GM12864 (cell line): ENCODE data around the gene ARID4A.

Experiments
- DNase-seq: peaks from one replicate; pipeline ENCODE4 v3.0.0-alpha.2; 2011; ENCODE audit warnings: low read depth
- H3K4me3 ChIP-seq: 2 replicates; pipeline ENCODE4 v1.5.1; 2011; ENCODE audit warnings: mild to moderate bottlenecking, low read depth, low read length, control low read depth
- CTCF ChIP-seq: IDR thresholded peaks from 2 replicates; pipeline ENCODE4 v1.5.1; 2011; ENCODE audit warnings: low read depth, mild to moderate bottlenecking, moderate library complexity, low read length, control low read depth, inconsistent platforms; ENCODE audit errors: missing control alignments

The ARID4A gene

GRCh38 chr14:58294201-58294600, 4.2 kb upstream of the ARID4A start:
- no peak for TF ChIP-seq CTCF
- no peak for DNase-seq
- no peak overlapping the region for H3K4me3 ChIP-seq

- no peak for DNase-seq
- peak overlapping the region; percentile 75 for H3K4me3 ChIP-seq
- no peak for TF ChIP-seq CTCF
Measured at GRCh38 chr14:58296726-58297125, 1.6 kb upstream of the ARID4A start.

GRCh38 chr14:58297412-58297761, 968 bp upstream of the ARID4A start:
- DNase-seq: no peak
- H3K4me3 ChIP-seq: peak overlapping the region; percentile 75
- no peak for TF ChIP-seq CTCF

GRCh38 chr14:58297762-58298476, 436 bp upstream of the ARID4A start:
- peak; percentile 10 for TF ChIP-seq CTCF
- H3K4me3 ChIP-seq: peak overlapping the region; percentile 92
- DNase-seq: peak; percentile 100

- no peak for TF ChIP-seq CTCF
- DNase-seq: no peak
- H3K4me3 ChIP-seq: peak overlapping the region; percentile 92
Measured at GRCh38 chr14:58299401-58300330, 1.3 kb downstream of the ARID4A start.

GRCh38 chr14:58301416-58301815, 3.1 kb downstream of the ARID4A start:
- no peak overlapping the region for H3K4me3 ChIP-seq
- DNase-seq: no peak
- no peak for TF ChIP-seq CTCF

- DNase-seq: no peak
- H3K4me3 ChIP-seq: no peak overlapping the region
- TF ChIP-seq CTCF: no peak
Measured at GRCh38 chr14:58305730-58306129, 7.4 kb downstream of the ARID4A start.
